Measurements from ENCODE around the gene REV1.

The REV1 gene

GRCh38 chr2:99445065-99445464 lies 44.8 kb downstream of the REV1 start:
- ATAC-seq (ENCODE audit: insufficient read depth, low read depth) (no peak), DNase-seq (no peak)
- TF ChIP-seq EZH2 (IDR thresholded peaks at IDR 0.05; ENCODE audit: borderline replicate concordance, low read depth, low read length, severe bottlenecking), result no peak
- TF ChIP-seq, protein P1, sequence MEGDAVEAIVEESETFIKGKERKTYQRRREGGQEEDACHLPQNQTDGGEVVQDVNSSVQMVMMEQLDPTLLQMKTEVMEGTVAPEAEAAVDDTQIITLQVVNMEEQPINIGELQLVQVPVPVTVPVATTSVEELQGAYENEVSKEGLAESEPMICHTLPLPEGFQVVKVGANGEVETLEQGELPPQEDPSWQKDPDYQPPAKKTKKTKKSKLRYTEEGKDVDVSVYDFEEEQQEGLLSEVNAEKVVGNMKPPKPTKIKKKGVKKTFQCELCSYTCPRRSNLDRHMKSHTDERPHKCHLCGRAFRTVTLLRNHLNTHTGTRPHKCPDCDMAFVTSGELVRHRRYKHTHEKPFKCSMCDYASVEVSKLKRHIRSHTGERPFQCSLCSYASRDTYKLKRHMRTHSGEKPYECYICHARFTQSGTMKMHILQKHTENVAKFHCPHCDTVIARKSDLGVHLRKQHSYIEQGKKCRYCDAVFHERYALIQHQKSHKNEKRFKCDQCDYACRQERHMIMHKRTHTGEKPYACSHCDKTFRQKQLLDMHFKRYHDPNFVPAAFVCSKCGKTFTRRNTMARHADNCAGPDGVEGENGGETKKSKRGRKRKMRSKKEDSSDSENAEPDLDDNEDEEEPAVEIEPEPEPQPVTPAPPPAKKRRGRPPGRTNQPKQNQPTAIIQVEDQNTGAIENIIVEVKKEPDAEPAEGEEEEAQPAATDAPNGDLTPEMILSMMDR (IDR thresholded peaks at IDR 0.05; ENCODE audit: borderline replicate concordance, extremely low read depth, low read length, poor library complexity, severe bottlenecking), result no peak
- Histone ChIP-seq H3K79me2 (ENCODE audit: insufficient read depth, low read length) (peaks cover 36% of the 10 kb centered on the region), H3K4me3 (ENCODE audit: low read depth in 1 of 2, low read length in 2 of 2) (no peak overlapping the region), H3K9ac (ENCODE audit: low read depth, low read length) (no peak overlapping the region), H3K27me3 (ENCODE audit: insufficient read depth, low read length, poor library complexity) (no peaks in the 10 kb centered on the region), H3K4me1 (ENCODE audit: insufficient read depth, low read length) (no peaks in the 10 kb centered on the region), H4K20me1 (ENCODE audit: insufficient read depth, low read length) (peaks cover 7% of the 10 kb centered on the region; the same call in 1 of the 2 replicates), H3K27ac (ENCODE audit: low read length) (no peak overlapping the region), H2AFZ (ENCODE audit: low read depth, low read length) (no peak overlapping the region), H3K36me3 (ENCODE audit: insufficient read depth, low read length) (peaks cover 57% of the 10 kb centered on the region), H3K4me2 (ENCODE audit: insufficient read depth, low read length) (no peak overlapping the region), H3K9me3 (ENCODE audit: insufficient read depth, low read length, severe bottlenecking) (no peaks in the 10 kb centered on the region)

GRCh38 chr2:99444222-99444621 lies 45.6 kb downstream of the REV1 start:
- DNase-seq (no peak), ATAC-seq (ENCODE audit: insufficient read depth, low read depth) (no peak)
- peaks cover 7% of the 10 kb centered on the region; the same call in 1 of the 2 replicates for H4K20me1 ChIP-seq (ENCODE audit: insufficient read depth, low read length)
- no peaks in the 10 kb centered on the region for H3K9me3 ChIP-seq (ENCODE audit: insufficient read depth, low read length, severe bottlenecking)
- peaks cover 57% of the 10 kb centered on the region for H3K36me3 ChIP-seq (ENCODE audit: insufficient read depth, low read length)
- no peaks in the 10 kb centered on the region for H3K27me3 ChIP-seq (ENCODE audit: insufficient read depth, low read length, poor library complexity)
- TF ChIP-seq, protein P1 (IDR thresholded peaks at IDR 0.05; ENCODE audit: borderline replicate concordance, extremely low read depth, low read length, poor library complexity, severe bottlenecking), result no peak
- no peak for TF ChIP-seq EZH2 (IDR thresholded peaks at IDR 0.05; ENCODE audit: borderline replicate concordance, low read depth, low read length, severe bottlenecking)
- no peak overlapping the region for H3K4me3 ChIP-seq (ENCODE audit: low read depth in 1 of 2, low read length in 2 of 2)
- no peaks in the 10 kb centered on the region for H3K4me1 ChIP-seq (ENCODE audit: insufficient read depth, low read length)
- H3K79me2 ChIP-seq (ENCODE audit: insufficient read depth, low read length), result peaks cover 35% of the 10 kb centered on the region
- H3K9ac ChIP-seq (ENCODE audit: low read depth, low read length), result no peak overlapping the region
- no peak overlapping the region for H3K4me2 ChIP-seq (ENCODE audit: insufficient read depth, low read length)
- no peak overlapping the region for H3K27ac ChIP-seq (ENCODE audit: low read length)
- H2AFZ ChIP-seq (ENCODE audit: low read depth, low read length), result no peak overlapping the region

GRCh38 chr2:99442837-99443236 lies 47.0 kb downstream of the REV1 start:
- Histone ChIP-seq H3K27me3 (ENCODE audit: insufficient read depth, low read length, poor library complexity) (no peaks in the 10 kb centered on the region), H3K9ac (ENCODE audit: low read depth, low read length) (no peak overlapping the region), H3K4me1 (ENCODE audit: insufficient read depth, low read length) (no peaks in the 10 kb centered on the region), H3K36me3 (ENCODE audit: insufficient read depth, low read length) (peaks cover 59% of the 10 kb centered on the region), H3K4me2 (ENCODE audit: insufficient read depth, low read length) (no peak overlapping the region), H3K79me2 (ENCODE audit: insufficient read depth, low read length) (peaks cover 35% of the 10 kb centered on the region), H3K4me3 (ENCODE audit: low read depth in 1 of 2, low read length in 2 of 2) (no peak overlapping the region), H3K9me3 (ENCODE audit: insufficient read depth, low read length, severe bottlenecking) (no peaks in the 10 kb centered on the region), H2AFZ (ENCODE audit: low read depth, low read length) (no peak overlapping the region), H3K27ac (ENCODE audit: low read length) (no peak overlapping the region), H4K20me1 (ENCODE audit: insufficient read depth, low read length) (peaks cover 10% of the 10 kb centered on the region; the same call in 1 of the 2 replicates)
- DNase-seq, result no peak
- no peak for ATAC-seq (ENCODE audit: insufficient read depth, low read depth)
- TF ChIP-seq, protein P1 (IDR thresholded peaks at IDR 0.05; ENCODE audit: borderline replicate concordance, extremely low read depth, low read length, poor library complexity, severe bottlenecking), result no peak
- TF ChIP-seq EZH2 (IDR thresholded peaks at IDR 0.05; ENCODE audit: borderline replicate concordance, low read depth, low read length, severe bottlenecking), result no peak
